ENCODE measurements around the gene PRKCE.

PRKCE gene

DNA sequence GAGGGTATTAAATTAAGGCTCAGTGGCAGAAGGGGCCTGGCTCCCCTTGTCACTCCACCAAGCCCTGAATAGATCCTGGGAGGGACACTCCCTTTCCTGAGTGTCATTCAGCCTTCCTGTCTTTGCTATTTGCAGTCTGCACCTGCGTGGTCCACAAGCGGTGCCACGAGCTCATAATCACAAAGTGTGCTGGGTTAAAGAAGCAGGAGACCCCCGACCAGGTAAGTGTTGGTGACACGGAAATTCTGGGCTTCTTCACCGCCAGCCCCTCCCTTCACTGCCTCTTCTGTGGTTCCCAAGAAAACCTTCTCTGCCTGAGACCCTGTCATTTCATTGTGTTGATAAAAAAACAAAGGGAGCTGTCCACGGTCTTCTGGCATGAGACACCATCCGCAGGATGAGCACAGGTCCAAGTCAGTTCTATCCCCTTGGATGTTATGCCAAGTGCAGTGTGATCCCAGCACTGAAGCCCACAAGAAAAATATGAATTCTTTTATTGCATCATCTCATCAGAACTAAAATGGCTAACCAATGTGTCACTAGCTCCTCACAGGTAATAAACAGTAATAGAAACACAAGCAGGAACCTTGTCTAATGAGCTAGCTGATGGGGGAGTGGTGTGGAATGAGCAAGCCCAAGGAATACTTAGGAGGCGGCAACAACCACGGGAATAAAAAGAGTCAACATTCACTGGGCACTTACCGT is 328.8 kb downstream of the PRKCE start:
- no peak for DNase-seq

DNA sequence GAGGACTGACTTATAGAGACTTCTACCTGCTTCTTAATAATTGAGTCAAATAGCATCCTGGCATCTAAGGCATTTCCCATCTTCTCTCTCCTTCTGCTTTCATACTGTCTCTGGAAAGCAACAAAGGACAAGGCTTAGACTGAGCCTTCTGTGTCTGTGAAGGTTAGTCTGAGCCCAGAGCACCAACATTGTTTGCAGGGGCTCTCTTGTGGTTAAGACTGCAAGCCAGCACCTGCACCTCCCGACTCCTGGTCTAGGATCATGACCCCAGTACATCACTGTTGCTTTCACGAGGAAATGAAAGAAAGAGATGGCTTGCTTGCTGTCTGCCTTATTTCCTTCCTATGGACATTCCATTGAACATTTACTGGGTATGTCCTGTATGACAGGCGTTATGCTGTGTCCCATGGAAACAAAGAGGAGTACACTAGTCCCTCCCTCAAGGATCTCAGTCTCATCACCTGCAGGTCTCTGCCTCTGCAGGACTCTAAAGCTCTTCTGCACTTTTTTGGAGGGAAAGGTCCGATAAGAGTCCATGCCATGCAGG is 330.0 kb downstream of the PRKCE start:
- no peak for DNase-seq

DNA sequence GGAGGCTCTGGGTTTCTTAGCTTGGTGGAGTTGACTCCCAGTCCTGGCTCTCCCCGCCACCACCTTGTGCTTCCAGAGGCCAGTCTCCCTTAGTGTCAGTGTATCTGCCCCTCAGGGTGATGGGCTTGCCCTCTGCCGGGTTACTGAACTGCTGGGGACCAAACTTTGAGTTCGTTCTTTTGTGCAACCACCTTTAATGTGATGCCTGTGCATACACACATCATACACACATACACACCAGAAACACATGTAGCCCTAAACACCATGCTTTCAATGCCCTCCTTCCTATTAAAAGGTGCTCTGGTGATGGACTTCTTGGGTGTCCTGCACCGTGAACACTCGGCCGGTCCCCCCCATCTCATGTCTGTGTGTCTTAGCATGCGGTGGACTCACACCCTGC is 330.6 kb downstream of the PRKCE start:
- no peak for DNase-seq

DNA sequence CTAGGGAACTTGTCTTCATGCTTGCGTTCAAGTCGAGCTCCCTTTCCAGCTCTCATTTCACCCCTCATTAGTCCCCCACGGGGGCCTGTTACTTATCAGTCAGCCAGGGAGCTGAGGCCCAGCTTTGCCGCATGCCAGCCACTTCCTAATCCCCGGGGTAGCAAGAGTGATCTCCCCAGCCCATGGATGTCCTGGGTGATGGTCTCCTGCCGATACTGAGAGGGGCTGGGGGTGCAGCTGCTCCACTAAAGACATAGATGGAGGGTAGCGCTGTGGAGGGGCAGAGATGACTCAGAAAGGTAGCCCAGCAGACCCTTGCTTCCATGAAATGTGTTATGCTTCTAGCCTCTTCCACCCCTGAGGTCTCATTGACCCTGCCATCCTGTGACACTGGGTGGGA is 331.7 kb downstream of the PRKCE start:
- no peak for DNase-seq

DNA sequence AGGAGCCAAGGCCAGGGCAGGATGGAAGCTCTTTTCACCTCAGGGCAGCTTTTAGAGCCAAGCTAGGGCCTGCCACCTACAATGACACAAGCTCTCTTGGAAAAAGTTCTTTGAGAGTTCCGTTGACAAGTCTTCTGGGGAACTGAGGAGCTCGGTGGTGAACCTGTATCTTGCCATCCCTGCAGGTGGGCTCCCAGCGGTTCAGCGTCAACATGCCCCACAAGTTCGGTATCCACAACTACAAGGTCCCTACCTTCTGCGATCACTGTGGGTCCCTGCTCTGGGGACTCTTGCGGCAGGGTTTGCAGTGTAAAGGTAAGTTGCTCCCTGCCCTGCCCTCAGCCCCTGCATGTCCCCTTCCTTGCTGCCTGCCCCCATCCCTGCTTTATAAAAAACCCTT is 332.9 kb downstream of the PRKCE start:
- DNase-seq = no peak

DNA sequence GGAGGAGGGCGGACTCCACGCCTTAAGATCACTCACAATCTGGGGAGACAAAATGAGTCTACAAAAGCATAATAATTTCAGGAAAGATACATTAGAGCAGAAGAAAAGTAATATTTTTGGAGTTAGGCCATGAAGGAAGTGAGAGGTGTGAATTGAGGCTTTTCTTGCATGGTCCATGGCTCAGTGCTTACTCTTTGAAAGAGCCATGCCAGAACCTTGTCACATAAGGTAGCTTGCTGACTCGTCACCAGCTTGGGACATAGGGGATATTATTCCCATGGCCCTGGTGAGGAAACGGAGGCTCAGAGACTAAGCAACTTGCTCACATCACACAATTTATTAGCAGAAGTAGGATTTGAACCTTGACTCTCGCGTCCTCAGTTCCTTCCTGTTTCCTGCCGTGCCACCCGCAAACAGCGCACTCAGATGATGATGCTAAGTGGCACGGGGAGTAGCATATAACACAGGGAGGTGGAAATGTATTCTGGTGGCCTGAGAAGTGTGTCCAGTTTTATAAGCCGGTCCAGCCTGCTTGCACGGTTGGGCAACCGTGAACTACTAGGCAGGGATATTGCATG is 333.5 kb downstream of the PRKCE start:
- no peak for DNase-seq

DNA sequence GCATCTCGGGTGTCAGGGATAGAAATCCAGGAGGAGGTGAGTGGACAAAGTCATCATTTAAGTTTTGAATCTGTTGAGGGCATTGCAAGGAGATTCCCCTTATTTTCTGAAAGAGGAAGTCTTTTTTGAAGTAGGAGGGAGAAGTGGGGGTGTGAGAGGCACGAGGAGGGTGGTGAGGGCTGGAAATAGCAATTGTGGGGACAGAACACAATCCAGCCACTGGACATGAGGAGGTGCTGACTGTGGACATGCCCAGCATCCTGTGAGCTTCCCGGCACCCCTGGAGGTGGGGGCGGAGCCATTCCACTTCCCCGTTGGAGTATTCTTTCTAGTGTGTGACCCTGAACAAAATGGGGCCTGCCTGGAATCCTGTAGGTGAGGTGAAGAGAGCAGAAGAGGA is 335.0 kb downstream of the PRKCE start:
- no peak for DNase-seq

DNA sequence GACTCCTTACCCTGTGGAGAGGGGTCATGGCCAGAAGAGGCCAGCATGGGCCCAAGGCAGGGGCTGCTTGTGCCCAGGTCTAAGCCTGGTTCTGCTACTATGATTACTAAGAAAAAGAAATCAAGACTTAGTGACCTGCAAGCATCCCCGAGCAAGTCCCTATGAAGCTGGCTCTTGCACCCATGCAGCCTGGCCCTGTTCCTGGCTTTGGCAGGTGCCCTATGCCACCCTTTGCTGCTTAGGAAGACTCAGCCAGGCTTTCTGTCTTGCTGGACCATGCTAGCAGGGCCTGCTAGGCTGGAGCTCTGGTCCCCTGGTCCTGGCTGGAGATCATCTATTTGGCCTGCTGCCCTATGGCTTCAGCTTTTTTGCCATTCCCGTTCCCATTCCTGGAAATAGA is 336.4 kb downstream of the PRKCE start:
- DNase-seq = no peak

DNA sequence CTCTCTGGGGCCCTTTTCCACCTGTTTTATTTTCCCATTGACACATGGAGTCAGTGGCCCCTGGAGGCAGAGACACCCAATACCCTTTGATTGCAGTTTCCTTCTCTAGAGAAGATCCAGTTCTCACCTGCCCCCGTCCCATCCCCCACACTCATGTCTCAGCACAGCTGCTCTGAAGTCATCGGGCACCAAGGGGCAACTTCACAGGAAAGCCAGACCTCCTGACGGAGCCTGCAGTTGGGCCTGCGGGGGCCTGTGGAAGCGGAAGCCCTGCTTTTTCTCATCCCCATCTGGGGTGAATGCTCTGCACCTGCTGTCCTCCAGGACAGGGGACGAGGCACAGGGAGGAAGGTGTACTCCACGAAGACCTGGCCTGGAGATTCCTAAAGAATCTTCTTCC is 337.4 kb downstream of the PRKCE start:
- DNase-seq = no peak

DNA sequence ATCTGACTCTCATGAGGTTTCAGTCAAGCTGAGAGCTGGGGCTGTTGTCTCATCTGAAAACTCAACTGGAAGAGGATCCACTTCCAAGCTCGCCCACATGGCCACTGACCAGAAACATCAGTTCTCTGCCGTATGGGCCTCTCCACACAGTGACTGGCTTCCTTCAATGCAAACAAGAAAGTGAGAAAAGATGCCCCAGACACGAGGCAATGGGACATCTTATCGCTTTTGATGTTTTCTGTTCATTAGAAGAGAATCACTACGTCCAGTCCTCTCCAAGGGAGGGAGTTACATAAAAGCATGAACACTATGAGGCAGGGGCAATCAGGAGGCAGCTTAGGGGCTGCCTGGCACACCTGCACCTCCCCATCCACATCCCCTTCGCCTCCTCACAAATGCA is 338.7 kb downstream of the PRKCE start:
- no peak for DNase-seq

DNA sequence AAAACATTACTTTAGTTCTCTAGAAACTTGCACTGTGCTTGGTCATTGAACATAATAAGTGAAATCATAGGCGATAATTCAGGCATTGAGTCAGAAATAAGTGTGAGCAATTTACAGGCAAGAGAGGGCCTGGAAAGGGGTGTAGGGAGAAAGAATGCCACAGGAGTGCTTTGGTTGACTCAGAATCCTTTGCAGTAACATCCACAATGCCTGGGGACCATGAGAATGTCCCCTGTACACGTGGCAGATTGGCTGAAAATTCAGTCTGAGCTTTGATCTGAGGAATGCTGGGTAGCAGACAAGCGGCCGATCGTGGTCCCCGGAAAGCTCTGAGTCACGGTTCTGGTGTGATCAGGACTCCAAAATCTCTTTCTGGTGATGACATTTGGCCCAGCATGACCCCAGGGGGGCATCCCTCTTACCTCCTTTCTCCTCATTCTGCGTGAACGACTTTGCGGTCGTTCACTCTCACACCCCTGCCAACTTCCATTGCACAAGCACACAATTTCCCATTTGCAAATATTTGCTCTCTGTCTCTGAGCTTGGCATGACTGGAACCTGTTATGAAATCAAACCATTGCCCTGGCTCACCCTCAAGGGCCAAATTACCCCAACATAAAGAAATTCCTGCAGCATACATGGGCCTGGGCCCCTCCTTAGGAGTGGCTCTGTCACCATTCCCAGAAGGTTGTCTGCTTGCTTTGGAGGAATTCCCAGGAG is 340.7 kb downstream of the PRKCE start:
- no peak for DNase-seq

DNA sequence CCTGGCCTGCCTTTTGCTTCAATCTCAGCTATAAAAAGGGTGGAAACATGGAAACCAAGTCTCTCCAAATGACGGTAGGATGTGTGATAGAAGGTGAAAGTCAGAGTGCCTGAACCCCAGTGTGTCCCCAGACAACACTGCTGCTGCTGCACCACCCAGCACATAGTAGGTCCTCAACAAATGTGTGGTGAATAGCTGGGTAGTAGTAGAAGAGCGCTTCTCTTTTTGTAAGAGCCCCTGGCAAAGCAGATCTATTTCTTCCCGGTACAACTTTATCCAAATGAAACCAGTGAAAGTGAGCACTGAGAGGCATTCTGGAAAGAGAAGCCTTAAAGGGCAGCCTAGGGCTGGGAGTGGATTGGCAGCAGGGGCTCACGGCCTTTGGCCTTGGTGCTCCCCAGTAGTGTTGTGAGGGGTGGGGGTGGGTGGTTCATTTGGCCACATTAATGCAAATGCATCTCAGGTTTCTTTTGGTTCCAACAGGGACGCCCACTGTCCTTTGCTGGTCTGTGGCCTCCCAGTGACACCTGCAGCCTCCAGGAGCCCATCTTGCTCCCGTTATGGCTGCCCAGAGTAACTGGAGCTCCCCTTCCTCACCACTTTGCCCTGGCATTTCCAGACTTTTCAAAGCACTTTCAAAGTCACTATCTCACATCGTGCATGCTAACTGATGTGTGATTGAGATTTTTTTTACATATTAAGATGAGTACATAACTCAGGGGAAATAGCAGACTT is 341.4 kb downstream of the PRKCE start:
- DNase-seq = no peak

DNA sequence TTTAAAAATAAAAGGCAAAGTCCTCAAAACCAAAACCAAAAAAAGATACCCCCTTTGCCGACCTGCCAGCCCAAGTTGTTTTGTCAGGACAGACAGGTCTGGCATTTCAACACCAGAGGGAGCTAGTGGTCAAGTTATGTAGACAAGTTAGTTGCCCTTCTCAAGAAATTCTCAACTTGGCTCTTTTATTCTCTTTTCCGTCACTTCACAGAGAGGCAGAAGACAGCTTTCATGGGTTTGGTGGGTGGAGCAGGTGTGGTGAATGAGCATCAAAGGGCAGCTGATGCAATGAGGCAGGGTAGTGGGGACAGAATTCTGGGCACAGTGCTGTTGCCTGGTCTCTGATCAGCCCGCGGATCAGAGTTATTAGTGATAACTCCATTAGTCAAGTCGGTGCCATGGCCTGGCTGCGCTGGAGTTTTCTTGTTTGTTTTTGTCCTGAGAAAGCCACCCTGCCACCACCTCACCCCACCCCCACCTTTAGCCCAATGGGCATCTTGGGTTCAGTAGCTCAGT is 342.1 kb downstream of the PRKCE start:
- DNase-seq = no peak

DNA sequence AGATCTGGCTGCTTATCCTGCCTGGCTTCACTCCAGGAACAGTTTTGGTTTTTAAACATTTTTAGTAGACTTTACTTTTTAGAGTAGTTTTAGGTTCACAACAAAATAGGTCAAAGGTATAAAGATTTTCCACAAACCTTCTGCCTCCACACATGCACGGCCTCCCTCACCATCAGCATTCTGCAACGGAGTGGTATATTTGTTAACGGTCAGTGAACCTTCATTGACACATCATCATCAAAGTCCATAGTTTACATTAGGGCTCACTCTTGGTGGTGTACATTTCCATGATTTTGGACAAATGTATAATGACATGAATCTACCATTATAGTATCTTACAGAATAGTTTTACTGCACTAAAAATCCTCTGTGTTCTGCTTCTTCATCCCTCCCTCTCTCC is 342.6 kb downstream of the PRKCE start:
- DNase-seq = no peak

DNA sequence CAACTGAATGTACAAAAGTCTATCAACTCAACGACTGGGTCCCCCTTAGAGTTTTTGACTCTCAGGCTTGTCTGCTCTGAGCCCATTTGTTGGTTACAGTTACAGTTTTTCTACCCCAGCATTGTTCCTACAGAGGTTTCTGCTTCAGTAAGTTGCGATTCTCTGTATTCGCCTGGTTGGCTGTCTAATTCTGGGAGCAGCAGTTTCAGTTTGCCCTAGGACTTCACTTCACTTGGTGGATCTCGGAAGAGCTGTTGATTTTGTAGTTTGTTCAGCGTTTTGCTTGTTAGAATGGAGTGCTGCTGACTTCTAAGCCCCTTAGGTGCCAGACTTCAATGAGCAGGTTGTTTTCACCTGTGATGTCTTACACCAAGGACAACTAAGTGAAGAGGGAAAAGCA is 349.2 kb downstream of the PRKCE start:
- no peak for DNase-seq

DNA sequence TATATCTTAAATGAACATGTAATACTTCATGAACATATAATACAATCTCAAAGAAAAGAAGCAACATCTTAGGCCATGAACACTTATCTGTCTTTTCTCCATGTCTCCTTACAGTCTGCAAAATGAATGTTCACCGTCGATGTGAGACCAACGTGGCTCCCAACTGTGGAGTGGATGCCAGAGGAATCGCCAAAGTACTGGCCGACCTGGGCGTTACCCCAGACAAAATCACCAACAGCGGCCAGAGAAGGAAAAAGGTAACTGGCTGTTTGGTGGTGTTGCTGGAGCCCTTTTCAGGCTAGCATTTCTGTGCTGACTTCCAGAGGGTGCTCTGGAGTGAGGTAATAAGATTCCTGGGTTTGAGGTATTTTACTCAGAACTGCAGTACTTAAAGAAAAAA is 349.8 kb downstream of the PRKCE start:
- DNase-seq = no peak

DNA sequence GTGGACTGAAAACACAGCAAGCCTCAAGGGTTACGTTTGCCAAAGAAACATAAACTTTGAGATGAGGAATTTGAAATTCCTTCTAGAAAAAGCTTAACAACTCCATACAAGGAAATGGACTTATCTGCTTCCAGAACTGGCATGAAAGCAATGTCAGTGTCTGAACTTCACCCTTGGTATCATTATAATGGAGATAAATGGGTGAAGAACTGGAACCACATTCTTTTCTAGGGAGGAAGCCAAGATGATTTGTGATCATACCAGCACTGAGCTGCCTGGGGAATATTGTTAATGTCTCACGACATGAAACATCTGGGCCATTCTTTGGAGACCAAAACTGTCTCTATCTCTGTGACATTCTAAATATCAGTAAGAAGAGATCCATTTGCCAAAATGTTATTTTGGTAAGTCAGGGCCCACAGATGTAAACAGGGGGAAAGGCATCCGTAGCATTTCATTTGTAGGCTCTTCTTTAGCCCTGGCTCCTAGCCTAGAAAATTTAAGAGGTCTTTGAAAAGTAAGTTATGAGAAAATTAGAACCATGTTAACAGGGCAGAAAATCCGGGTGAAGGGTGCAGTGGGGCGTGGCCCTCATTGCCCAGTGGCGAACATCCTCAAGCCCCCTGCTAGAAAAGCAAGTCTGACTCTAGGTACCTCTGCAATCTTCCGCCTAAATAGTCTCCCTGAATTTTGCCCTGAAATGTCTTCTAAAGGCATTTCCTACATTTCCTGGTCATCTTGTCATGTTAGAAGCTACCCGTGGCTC is 350.4 kb downstream of the PRKCE start:
- DNase-seq = no peak

DNA sequence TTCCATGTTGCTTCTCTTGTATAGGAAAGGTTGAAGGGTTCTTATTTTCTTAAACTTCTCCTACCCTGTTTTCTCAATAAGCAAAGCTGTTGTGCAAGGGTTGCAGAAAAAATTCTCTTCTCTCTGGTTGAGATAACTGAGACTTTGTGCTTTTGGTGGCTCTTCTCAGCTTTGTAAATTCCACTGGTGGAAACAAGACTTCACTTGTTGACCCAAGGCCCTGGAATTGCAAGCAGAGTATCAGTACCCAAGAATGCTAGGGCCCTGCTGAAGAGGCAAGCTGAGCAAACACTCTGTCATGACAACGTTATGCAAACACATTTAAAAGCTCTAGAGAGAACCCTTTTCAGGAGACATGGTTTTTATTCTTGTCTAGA is 351.0 kb downstream of the PRKCE start:
- DNase-seq = no peak

DNA sequence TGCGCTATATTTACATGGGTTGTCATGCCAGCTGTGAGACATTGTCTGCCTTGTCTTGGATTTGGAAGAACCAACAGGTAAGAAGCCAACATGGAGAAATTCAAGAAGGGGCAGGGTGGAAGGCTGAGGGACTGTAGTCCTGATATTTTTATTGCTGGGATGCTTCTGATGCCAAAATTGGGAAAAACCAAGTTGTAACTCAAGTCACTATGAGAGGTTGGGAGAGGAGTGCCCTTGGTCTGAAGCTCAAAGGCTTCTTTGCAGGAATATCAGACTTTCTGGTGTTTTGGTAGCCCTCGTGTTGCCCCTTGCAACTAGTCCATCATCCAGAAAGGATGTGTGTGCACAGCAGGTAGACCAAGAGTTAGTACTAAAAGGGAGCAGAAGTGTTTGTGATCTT is 351.5 kb downstream of the PRKCE start:
- DNase-seq = no peak

DNA sequence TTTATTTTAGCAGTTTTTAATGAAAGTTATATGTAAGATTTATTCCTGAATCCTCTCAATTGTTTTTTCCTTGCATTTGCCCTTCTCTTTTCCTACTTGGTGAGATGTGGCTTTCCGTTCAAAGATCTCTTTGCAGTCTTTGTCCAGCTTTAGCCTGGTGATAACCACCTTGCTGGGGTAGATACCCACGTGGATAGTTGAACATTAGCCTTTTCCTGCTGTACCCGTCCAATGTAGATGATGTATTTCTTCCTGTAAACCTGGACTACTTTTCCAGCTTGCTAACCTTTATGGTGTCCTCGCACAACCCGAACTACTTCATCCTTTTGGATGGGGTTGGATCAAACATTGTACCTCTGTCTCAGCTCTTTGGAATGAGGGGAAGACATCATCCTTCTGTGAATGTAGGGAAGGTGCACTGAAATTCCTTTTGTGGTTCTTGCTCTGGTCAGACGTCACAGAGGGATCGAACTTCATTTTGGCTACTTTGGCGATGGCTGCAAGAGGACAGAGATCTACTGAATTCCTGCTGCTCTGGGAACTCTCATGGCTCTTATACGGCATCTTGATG is 352.5 kb downstream of the PRKCE start:
- no peak for DNase-seq

DNA sequence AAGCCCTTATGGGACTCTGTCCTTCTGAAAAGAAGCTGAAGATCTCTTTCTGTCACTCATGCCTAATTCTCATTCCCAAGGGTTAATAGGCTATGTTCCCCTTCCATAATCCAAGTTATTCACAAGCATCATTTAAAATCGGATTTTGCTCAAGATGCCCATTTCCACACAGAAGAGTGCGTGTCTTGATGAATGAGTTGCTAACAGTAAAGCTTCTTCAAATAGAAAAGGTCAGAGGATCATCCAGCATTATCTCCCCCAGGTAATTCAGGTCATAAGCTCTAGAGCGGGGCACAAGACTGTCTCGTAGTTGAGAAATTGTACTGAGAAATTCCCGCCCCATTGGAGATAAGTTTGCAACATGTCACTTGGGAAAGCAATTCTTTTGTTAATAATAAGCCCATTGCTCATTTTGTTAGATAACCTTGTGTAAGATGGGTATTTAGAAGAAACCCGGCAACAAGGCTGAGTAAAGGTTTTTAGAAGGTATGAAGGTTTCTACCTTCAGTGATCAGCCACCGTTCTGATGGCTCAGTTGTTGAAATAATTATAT is 355.1 kb downstream of the PRKCE start:
- no peak for DNase-seq

DNA sequence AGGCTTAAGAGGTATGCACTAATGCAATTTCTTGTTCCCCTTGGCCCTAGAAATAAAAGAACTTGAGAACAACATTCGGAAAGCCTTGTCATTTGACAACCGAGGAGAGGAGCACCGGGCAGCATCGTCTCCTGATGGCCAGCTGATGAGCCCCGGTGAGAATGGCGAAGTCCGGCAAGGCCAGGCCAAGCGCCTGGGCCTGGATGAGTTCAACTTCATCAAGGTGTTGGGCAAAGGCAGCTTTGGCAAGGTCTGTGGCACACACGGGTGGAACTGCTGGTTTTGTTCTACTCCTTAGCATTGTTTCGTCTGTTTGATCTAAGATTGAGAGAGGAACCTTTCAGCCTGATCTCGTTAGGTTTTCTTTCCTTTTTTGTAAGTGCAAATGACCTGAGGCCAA is 355.9 kb downstream of the PRKCE start:
- DNase-seq = no peak
